Stimulated activated CD8-positive, alpha-beta memory T cell treated with anti-CD3 and anti-CD28 coated beads, Interleukin-15, amount 100 ng/mL, for 4 hours (primary cell): ENCODE data around the gene KDM4F.
"Not testable (repeated sequence)": the region's sequence is repeated elsewhere in the genome, so short reads cannot be mapped to it uniquely, and the experiment has no call there.

Experiments
- DNase-seq, 2 donors: peaks; one replicate each; pipeline ENCODE4 v3.0.0-alpha.2; 2020; ENCODE audit warnings: low read depth in 2 of 2

Gene KDM4F

DNA sequence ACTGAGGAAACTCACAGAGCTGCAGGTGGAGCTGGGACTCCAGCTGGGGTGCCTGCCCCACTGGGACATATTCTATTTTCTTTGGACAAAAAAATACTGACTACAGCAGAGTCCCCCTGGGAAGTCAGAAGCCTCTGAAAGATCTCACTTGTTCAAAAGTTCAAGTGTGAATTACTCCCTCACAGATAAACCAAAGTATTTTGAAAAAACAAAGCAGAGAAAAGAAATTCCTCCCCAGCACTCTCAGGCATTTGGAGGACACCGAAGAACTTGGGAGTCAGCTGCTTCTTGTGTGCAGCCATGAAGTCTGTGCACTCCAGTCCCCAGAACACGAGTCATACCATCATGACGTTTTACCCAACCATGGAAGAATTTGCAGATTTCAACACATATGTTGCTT is at the start of gene KDM4F:
Gene KDM4F, plus strand, starts transcription at position 301 of the 400 bp plus-strand sequence.
- not testable (repeated sequence) for DNase-seq

DNA sequence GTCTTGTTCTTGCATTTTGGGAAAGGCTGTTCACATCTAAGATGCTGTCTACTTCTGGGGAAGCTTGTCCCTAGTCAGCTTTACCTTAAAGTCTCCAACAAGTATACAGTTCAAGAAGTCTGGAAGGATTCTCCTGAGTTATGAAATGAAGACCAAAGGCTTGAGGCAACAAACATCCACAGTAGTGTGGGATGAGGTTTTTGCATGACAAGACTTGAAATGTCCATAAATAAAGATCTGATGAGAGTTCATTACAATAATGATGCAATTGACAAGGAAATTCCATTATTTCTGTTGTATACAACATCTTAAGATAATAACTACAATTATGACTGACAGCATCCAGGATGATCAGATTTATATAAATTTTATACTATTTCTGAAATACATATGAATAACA is 45.5 kb upstream of the KDM4F start:
- no peak for DNase-seq

DNA sequence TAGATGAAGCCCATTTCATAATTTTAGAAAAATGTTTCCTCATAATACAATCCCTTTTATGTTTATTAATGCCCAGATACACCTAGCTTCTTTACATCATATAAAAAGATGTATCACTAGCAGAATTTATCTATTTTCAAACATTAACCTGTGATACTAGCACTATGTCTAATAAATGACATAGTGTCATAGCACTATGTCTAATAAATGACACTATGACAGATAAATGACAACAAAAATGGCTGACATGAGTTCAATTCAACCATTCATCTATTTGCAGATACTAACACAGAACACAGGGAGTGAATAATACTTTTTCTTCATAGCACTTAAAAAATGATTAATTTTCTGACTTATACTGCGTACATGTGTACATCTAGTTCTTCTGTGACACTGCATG is 43.6 kb upstream of the KDM4F start:
- DNase-seq, result no peak

DNA sequence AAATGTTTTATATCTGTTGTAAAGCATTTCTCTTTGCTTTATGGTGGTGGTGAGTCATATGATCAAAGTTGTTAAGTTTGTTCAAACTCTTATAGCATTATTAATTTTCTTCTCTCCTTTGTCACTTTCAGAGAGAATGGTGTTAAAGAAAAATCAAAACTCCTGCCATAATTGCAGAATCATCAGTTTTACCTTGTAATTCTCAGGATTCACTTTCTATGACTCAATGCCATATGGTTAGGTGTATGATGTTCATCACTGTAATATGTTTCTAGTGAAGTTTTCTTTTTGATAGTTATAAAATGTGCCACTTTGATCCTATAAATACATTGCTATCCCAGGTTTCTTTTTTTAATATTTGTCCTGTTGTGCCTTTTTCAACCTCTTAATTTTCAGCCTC is 37.8 kb upstream of the KDM4F start:
- DNase-seq, result no peak

DNA sequence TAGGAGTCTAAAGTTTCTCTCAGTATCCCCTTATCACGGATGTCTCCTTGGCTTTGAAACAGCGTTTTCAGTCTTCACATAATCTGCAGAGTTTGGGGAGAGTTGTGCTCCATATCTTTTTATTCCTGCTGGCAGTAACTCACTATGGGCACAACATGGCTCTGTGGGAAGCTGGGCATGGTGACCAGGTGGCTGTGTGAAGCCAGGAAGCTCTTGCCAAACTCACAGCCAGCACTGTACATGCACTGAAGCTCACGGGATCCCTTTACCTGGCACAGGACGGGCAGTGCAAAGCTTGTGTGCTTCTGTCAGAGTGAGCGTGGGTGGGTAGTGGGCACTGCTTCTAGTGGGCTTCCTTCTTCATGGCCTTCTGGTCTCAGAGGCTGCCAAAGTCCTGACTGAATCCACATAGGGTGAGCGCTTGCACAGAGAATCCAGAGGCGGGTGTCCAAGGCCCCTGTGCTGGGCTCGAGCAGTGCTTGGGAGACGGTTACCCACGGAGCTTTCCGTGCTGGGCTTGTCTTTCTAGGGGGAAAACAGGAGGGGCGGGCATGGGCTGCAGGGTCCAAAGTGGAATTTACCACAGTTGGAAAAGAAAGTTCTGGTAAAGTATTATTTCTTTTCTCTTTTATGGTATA is 34.9 kb upstream of the KDM4F start:
- no peak for DNase-seq

DNA sequence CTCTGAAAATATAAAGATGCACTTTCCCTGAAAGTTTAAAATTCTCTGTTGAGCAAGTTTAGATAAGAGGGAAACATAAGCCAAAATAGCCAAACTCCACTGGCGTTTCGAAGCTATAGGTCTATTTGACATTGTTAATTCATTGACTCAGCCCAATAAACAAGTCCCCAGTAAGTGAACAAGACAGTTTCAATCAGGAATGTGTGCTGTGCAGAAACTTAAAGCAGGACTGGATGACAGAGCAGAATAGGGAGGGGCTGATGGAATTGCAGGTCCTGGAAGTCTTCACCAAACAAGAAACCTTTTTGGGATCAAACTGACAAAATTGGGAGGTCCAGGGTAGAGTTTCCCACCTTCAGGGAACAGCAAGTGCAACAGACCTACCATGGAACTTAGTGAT is 33.1 kb upstream of the KDM4F start:
- DNase-seq, result no peak

DNA sequence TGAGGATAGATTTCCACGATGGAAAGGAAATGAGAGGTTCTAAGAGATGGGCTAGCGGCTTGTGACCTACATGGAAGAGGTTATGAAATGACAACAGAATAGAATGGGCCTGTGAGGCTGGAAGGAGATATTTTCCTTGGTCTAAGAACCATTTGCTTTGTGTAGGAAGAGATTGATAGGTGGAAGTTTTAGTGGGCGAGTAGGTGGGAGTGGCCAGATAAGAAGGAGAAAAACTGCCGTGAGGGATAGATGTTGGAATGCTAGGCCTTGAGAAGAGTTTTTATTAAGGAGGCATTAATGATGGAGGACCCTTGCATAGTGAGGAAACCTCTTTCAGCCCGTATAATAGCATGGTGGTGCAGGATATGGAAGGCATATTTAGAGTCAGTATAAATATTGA is 27.8 kb upstream of the KDM4F start:
- DNase-seq, result not testable (repeated sequence)

DNA sequence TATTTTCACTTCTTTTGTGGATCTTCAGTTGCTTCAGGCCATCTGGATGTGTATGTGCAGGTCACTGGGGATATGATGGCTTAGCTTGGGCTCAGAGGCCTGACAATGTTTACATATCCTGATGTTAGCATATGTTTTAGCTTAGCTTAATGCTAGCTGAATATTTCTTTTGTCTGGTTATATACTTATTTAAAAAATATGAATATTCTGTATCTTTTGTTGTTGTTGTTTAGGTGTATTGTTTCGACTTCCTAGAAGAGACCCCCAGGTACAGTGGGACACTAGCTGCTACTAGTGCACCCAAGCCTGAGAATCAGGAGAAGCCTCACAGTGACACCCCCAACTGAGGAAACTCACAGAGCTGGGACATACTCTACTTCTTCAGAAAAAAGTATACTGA is 24.3 kb upstream of the KDM4F start, which contains the start of gene KDM4E:
Gene KDM4E, plus strand, starts transcription at position 301 of the 400 bp plus-strand sequence. CDS start 300 bp downstream, outside the sequence.
- DNase-seq, result no peak

DNA sequence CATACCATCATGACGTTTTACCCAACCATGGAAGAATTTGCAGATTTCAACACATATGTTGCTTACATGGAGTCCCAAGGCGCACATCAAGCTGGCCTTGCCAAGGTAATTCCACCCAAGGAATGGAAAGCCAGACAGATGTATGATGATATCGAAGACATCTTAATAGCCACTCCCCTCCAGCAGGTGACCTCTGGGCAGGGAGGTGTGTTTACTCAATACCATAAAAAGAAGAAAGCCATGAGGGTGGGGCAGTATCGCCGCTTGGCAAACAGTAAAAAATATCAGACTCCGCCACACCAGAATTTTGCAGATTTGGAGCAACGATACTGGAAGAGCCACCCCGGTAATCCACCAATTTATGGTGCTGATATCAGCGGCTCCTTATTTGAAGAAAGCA is 23.6 kb upstream of the KDM4F start:
- not testable (repeated sequence) for DNase-seq

DNA sequence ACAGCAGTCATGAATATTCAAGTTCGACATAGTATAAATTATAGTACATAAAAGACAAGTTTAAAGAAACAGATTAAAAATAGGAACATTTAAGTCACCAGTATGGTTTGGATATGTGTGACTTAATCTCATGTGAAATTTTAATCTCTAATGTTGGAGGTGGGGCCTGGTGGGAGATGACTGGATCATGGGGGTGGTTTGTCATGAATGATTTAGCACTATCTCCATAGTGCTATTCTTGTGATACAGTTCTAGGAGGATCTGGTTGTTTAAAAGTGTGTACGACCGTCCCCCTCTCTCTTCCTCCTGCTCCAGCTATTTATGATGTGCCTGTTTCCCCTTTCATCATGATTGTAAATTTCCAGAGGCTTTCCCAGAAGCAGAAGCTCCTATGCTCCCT is 20.9 kb upstream of the KDM4F start:
- DNase-seq, result no peak

DNA sequence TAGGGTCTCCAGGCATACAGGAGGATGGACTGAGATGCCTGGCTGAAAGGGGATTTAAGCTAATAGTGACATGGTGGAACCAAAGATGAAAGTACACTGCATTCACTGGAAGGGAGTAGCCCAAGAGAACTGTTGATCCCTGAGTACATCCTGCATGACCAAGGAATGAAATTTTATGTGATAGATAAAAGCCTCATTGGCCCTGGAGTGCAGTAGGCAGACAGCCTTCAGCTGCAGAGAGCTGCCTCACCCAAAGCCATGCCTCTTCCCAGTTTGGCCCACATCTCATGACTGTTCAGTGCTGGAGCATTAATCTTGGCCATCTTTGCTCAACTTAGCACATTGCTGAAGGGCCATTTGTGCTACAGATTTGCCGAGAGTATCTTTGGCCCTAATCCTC is 16.2 kb upstream of the KDM4F start:
- no peak for DNase-seq

DNA sequence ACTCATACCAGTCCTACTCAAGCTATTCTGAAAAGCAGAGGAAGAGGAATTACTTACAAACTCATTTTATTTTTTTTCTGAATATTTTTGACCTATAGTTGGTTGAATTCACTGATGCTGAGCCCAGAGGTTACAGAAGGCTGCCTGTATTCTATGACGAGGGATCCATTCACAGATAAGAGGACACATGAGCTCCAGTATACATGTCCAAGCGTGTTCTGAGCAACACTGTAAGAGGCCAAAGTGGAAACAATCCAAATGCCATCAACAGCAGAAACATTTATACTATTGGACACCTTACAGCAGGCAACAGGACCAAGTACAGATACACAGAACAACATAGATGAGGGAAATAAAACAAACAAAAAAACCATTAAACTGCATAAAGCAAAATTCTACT is 13.9 kb upstream of the KDM4F start:
- DNase-seq, result no peak

DNA sequence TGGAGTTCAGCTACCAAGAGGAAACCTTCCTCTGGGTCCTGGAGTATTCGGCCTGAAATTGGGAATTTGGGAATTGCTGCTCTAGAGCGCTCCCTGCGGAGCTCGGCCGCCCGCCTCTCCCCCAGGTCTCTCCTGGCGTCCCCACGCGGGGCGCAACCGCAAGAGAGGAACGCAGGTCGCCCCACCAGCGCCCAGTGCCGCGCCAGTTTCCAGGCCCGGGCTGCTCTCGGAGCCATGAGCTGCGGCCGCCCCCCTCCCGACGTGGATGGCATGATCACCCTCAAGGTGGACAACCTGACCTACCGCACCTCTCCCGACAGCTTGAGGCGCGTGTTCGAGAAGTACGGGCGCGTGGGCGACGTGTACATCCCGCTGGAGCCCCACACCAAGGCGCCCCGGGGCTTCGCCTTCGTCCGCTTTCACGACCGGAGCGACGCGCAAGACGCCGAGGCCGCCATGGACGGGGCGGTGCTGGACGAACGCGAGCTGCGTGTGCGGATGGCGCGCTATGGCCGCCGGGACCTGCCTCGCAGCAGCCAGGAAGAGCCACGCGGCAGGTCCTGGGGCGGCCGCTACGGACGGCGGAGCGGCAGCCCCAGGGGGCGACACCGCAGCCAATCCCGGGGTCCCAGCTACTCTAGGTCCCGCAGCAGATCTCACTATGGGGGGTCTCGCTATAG is 11.7 kb upstream of the KDM4F start:
- DNase-seq, result not testable (repeated sequence)

DNA sequence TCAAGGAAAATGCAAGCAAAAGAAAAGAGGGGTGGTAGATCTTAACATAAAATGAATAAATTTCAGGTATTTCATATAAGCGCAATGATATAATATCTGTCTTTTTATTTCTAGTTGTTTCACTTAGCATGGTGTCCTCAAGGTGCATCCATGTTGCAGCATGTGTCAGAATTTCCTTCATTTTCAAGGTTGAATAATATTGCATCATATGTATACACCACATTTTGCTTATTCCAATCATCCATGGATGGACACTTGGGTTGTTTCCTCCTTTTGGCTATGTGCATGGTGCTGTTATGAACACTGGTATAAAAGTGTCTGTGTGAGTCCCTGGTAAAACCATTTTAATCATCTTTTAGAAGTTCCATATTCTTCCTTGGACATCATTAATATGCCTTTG is 7.0 kb upstream of the KDM4F start:
- DNase-seq, result no peak

DNA sequence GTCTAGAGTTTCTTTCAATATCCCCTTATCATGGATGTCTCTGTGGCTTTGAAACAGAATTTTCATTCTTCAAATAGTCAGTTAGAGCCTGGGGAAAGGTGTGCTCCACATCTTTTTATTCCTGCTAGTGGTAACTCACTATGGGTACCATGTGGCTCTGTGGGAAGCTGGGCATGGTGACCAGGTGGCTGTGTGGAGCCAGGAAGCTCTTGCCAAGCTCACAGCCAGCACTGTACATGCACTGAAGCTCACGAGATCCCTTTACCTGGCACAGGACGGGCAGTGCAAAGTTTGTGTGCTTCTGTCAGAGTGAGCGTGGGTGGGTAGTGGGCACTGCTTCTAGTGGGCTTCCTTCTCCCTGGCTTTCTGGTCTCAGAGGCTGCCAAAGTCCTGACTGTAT is 6.3 kb upstream of the KDM4F start:
- DNase-seq, result no peak

DNA sequence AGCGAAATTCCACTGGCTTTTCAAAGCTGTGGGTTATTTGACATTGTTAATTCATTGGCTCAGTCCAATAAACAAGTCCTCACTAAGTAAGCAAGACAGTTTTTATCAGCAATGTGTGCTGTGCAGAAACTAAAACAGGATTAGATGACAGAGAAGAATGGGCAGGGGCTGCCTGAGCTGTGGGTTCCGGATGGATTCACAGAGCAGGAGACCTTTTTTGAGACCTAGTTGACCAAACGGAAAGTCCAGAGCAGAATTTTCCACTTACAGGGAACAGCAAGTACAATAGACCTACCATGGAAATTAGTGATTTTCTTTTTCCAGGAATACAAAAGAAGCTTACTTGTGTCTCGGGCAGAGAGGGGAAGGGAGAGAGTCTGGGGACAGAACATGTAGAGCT is 5.2 kb upstream of the KDM4F start:
- DNase-seq, result no peak

DNA sequence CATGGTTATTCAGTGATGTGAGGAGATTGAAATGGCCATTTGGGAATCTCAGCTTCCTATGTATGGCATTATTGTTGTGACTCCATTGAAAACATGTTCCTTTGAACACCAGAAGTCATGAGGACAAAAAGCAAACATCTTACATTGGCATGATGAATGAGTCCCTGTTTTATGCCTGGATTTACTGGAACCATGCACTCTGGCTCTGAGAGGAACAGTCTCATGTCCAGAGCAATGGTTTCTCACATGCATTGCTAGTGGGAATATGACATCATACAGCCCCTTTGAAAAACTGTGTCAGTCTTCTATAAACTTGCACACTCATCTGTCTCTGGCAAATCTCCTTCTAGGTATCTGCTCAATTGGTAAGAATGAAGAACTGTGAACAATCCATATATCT is 3.4 kb upstream of the KDM4F start:
- DNase-seq, result no peak

DNA sequence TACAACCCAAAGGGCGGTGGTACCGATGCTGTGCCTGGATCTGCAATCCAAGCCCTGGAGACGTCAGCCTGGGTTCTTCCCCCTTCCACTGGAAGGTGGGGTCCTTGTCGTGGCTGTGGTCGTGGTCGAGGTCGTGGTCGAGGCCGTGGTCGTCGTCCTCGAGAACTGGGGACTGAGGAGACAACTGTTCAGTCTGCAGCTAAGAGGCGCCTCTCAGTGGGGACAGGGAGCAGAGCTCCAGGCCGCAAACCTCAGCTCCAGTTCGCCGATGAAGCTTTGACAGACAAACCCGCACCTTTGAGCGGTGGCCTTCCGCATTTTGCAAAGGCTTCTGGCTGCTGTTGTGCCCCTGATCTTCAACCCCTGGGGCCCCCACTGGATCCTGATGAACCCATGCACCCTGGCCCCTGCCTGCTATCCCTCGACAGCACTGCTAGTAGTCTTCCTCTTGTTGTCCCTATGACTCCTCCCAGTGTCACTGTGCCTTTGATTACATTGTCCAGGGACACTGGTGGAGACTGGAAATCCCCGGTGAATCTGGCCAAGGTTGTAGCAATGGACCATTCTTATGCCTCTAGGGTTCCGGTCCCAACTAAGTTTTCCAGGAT is 1.5 kb downstream of the KDM4F start:
- no peak for DNase-seq

DNA sequence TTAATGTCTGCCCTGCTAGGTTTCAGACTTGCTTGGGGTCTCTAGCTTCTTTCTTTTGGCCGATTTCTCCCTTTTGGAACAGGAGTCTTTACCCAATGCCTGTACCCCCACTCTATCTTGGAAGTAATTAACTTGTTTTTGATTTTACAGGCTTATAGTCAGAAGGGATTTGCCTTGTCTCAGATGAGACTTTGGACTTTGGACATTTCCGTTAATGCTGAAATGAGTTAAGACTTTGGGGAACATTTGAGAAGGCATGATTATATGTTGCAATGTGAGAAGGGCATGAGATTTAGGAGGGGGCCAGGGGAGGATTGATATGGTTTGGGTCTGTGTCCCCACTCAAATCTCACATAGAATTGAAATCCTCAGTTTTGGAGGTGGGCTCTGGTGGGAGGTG is 5.1 kb downstream of the KDM4F start:
- no peak for DNase-seq

DNA sequence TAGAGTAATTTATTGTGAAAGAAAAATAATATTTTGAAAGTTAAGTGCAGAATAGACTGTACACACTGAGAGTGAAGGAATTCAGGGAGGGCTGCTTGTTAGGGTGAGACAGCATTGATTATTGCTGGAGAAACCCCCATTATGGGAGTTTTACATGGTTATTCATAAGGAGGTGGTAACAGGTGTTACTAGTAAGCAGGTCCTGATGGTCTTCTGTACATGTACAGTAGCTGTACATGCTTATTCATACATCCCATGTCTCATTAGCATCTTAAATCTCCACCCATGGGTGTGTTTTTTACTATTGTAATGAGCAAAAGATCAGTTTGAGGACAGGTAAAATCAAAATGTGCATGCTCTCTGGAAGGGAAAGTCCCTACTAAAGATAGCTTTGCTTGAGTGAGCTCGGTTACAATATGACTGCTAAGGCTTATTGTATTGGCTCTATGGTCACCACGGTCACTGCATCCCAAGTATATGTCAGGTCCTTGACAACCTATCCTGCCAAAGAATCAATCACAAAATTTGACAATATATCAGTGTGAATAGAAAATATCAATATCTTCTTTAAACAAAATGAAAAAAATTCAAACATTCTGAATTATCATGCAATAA is 6.2 kb downstream of the KDM4F start:
- DNase-seq, result no peak

DNA sequence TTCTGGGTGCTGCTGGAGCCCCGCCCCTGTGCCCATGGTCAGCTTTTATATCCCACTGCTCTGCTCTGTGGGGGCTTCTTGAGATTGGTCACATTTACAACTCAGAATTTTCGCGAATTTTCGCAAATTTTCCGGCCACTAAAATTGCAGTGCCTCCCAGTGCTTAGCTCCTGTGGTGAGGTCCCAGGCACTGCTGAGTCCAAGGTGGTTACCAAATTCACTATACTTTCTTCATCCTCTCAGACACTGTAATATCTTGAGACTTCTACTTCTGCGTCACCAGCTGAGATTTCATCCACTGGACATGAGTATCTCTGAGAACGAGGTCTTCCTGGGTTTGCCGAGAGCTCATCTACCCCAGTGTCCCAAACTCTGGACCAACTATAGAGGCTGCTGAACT is 8.7 kb downstream of the KDM4F start:
- DNase-seq, result no peak

DNA sequence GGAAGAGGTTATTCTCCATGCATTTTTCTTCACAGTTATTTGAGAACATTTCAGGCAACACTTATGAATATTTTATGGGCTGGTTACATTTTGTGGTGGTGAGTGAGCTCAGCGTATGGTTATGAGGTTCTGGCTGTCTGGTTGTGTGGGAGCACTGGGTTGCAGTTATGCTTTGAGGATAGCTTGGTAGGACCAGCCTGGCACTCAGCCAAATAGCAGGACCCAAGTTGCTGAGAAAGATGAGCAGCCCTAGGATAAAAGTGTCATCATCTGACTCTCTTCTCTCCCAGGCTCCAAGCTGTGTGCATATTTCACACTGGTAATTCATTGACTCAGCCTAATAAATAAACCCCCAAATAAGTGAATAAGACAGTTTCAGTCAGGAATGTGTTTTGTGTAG is 9.4 kb downstream of the KDM4F start:
- DNase-seq, result no peak

DNA sequence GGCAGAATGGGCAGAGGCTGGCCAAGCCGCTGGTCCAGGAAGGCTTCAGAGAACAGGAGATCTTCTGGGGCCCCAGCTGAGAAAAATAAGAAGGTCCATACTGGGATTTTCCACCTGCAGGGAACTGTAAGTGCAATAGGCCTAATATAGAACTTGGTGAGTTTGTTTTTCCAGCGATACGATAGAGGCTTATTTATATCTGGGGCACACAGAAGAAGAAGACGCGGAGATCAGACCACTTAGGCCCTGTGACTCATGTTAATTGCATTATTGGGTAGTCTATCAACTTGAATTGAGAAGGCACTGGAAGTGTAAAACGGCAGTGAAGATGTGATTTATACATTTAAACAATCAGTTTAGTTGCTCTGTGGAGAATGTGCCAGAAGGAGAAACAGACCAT is 9.8 kb downstream of the KDM4F start:
- DNase-seq, result no peak
